ENCODE measurements around the gene RPA4.

- no peak for TF ChIP-seq CTCF (IDR thresholded peaks at IDR 0.05)
- TF ChIP-seq POLR2A (IDR thresholded peaks at IDR 0.05) = no peak
Measured at GRCh38 chrX:96861218-96861617, 22.5 kb upstream of the RPA4 start.

Data from testis (tissue), 2 donors.